Peyer's patch (tissue), 4 donors: ENCODE measurements around the gene GRIP1. TPM values are rescaled to one million over a fixed set of nuclear protein-coding genes. Genes with fewer than 3 reads are reported as not detected.

Experiments used
- DNase-seq, 3 donors: peaks; one replicate each; pipeline ENCODE4 v3.0.0-alpha.2; 2017 to 2019
- H3K27ac ChIP-seq, 4 donors: fragments of 200-600 bp; sonication (generic); one replicate each; pipeline ENCODE4 v1.5.1; 2016 to 2019
- H3K27me3 ChIP-seq, 2 donors: fragments of 200-600 bp; sonication (generic); one replicate each; pipeline ENCODE4 v1.5.1; 2019
- H3K36me3 ChIP-seq, 3 donors: fragments of 200-600 bp; sonication (generic); one replicate each; pipeline ENCODE4 v1.5.1; 2016 to 2019
- H3K4me1 ChIP-seq, 4 donors: fragments of 200-600 bp; sonication (generic); one replicate each; pipeline ENCODE4 v1.5.1; 2016 to 2019
- H3K4me3 ChIP-seq, 4 donors: fragments of 200-600 bp; sonication (generic); 1 replicate in 3 of 4; 2 replicates in 1 of 4; pipeline ENCODE4 v1.5.1; 2016 to 2019; ENCODE audit warnings: mild to moderate bottlenecking in 1 of 4
- H3K9me3 ChIP-seq, 4 donors: fragments of 200-600 bp; sonication (generic); one replicate each; pipeline ENCODE4 v1.5.1; 2016 to 2019; ENCODE audit warnings: mild to moderate bottlenecking in 1 of 4
- POLR2A ChIP-seq, 2 donors: fragments of 450-650 bp; IDR thresholded peaks; one replicate each; pipeline ENCODE4 v1.5.1; 2017; ENCODE audit warnings: antibody characterized with exemption in 2 of 2, mild to moderate bottlenecking in 2 of 2, moderate library complexity in 2 of 2
- total RNA-seq, 4 donors: library from RNA; depleted of rRNA; stranded (reverse); fragments of >200 nt; gene quantifications; one replicate each; pipeline ENCODE4 v1.1.0, GENCODE V29; 2016
- TF ChIP-seq, protein P1 (sequence below), 6 experiments: fragments of 450-650 bp in 4 of 6; fragments of 200-600 bp in 2 of 6; sonication (generic) in 1 of 6; IDR thresholded peaks; one replicate each; pipeline ENCODE4 v1.5.1; 2017 to 2019; ENCODE audit warnings: antibody characterized with exemption in 6 of 6, mild to moderate bottlenecking in 3 of 6, moderate library complexity in 1 of 6

Gene GRIP1
- total RNA-seq, 4 donors from 2014 or later, result 0.66 to 5.2 (median 1.4) TPM

DNA sequence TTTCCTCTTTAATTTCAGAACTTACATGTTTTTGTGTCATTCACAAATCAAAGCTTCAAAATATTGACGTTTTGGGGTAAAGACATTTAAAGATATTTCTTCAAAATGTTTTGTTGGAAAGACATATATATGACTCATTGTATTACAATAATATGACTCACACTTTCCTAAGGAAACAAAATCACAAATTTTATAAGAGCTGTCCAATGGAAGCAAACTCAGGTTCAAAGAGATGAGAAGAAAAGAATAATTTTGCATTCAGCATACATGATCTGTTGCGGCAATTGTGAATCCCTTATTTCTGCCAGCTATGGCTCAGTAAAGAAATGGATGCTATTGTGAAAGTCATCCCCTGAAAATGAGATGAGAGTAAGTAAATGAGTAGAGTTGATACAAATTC, 82.7 kb downstream of the GRIP1 start:
- H3K36me3 ChIP-seq, result no peaks in the 10 kb centered on the region
- no peak for TF ChIP-seq POLR2A (IDR thresholded peaks at IDR 0.05)
- TF ChIP-seq, protein P1, sequence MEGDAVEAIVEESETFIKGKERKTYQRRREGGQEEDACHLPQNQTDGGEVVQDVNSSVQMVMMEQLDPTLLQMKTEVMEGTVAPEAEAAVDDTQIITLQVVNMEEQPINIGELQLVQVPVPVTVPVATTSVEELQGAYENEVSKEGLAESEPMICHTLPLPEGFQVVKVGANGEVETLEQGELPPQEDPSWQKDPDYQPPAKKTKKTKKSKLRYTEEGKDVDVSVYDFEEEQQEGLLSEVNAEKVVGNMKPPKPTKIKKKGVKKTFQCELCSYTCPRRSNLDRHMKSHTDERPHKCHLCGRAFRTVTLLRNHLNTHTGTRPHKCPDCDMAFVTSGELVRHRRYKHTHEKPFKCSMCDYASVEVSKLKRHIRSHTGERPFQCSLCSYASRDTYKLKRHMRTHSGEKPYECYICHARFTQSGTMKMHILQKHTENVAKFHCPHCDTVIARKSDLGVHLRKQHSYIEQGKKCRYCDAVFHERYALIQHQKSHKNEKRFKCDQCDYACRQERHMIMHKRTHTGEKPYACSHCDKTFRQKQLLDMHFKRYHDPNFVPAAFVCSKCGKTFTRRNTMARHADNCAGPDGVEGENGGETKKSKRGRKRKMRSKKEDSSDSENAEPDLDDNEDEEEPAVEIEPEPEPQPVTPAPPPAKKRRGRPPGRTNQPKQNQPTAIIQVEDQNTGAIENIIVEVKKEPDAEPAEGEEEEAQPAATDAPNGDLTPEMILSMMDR (IDR thresholded peaks at IDR 0.05), result no peak
- H3K9me3 ChIP-seq, result no peaks in the 10 kb centered on the region
- H3K4me3 ChIP-seq, result no peak overlapping the region
- H3K27me3 ChIP-seq, result no peaks in the 10 kb centered on the region
- no peak for DNase-seq
- no peaks in the 10 kb centered on the region for H3K4me1 ChIP-seq
- H3K27ac ChIP-seq, result no peak overlapping the region

DNA sequence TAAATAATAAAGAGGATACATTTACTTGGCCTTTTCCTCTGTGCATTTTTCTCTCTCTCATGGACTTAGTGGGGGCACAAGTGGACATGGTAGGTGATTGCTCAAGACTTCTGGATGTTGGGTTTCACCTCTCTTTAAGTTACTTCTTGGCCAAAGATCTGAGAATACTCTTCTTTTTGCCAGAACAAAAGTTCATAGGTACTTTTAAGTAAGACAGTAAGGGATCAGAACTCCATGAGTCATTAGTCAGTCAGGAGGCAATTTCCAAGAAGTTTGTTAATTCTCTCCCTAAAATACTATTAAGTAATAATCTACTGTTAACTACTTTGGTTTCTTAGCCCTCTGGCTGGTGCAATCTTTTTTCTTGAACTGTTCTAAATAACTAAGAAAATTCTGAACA, 84.2 kb downstream of the GRIP1 start:
- H3K27me3 ChIP-seq, result no peaks in the 10 kb centered on the region
- H3K36me3 ChIP-seq, result no peaks in the 10 kb centered on the region
- no peak overlapping the region for H3K4me3 ChIP-seq
- no peak for DNase-seq
- TF ChIP-seq, protein P1 (IDR thresholded peaks at IDR 0.05), result no peak
- TF ChIP-seq POLR2A (IDR thresholded peaks at IDR 0.05), result no peak
- no peaks in the 10 kb centered on the region for H3K9me3 ChIP-seq
- H3K27ac ChIP-seq, result no peak overlapping the region
- H3K4me1 ChIP-seq, result no peaks in the 10 kb centered on the region

- no peak for DNase-seq
- Histone ChIP-seq H3K4me1 (no peaks in the 10 kb centered on the region), H3K27ac (no peak overlapping the region), H3K9me3 (no peaks in the 10 kb centered on the region), H3K27me3 (no peaks in the 10 kb centered on the region), H3K36me3 (no peaks in the 10 kb centered on the region), H3K4me3 (no peak overlapping the region)
- no peak for TF ChIP-seq POLR2A (IDR thresholded peaks at IDR 0.05)
- TF ChIP-seq, protein P1 (IDR thresholded peaks at IDR 0.05), result no peak
Measured at GRCh38 chr12:66590275-66590985, 88.4 kb downstream of the GRIP1 start.

- Histone ChIP-seq H3K9me3 (no peaks in the 10 kb centered on the region), H3K4me1 (no peaks in the 10 kb centered on the region), H3K27me3 (no peaks in the 10 kb centered on the region), H3K27ac (no peak overlapping the region), H3K36me3 (no peaks in the 10 kb centered on the region), H3K4me3 (no peak overlapping the region)
- no peak for DNase-seq
- TF ChIP-seq, protein P1 (IDR thresholded peaks at IDR 0.05), result no peak
- TF ChIP-seq POLR2A (IDR thresholded peaks at IDR 0.05), result no peak
Measured at GRCh38 chr12:66589095-66589494, 89.8 kb downstream of the GRIP1 start.

DNA sequence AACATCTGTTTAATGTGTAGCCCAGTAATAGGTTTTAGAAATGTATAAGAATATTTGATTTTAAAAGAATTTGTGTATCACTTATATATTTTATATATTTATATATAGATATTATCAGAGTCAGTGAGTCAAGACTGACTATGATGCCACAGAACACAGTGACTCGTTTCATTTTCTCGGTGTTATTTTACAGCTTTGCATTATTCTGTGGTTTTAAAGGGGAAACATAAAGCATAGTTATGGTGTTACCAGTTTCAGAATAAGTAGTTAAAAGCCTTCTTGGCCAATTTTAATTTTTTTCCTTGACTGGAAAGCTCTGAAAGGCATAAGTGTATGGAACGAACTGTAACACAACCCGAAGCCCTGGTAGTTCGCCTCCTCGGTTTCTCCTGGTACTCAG, 91.0 kb downstream of the GRIP1 start:
- H3K27me3 ChIP-seq, result no peaks in the 10 kb centered on the region
- DNase-seq, result no peak
- H3K9me3 ChIP-seq, result no peaks in the 10 kb centered on the region
- TF ChIP-seq, protein P1 (IDR thresholded peaks at IDR 0.05), result no peak
- no peaks in the 10 kb centered on the region for H3K4me1 ChIP-seq
- no peak overlapping the region for H3K27ac ChIP-seq
- no peaks in the 10 kb centered on the region for H3K36me3 ChIP-seq
- no peak overlapping the region for H3K4me3 ChIP-seq

- no peak for DNase-seq
- no peaks in the 10 kb centered on the region for H3K27me3 ChIP-seq
- no peak overlapping the region for H3K4me3 ChIP-seq
- no peaks in the 10 kb centered on the region for H3K4me1 ChIP-seq
- no peak overlapping the region for H3K27ac ChIP-seq
- H3K9me3 ChIP-seq, result no peaks in the 10 kb centered on the region
- no peaks in the 10 kb centered on the region for H3K36me3 ChIP-seq
- TF ChIP-seq, protein P1 (IDR thresholded peaks at IDR 0.05), result no peak
- TF ChIP-seq POLR2A (IDR thresholded peaks at IDR 0.05), result no peak
Measured at GRCh38 chr12:66584673-66585072, 94.2 kb downstream of the GRIP1 start.
